B cell (primary cell): ENCODE results near the gene TRAF5. TPM values are rescaled to one million over a fixed set of nuclear protein-coding genes. Genes with fewer than 3 reads are reported as not detected.

ENCODE experiments used
- ATAC-seq: fragments of 200-7000 bp; cut with Tn5 transposase; one replicate; pipeline ENCODE4 v1.10.0; 2021; ENCODE audit warnings: low read depth, mild to moderate bottlenecking, moderate number of reproducible peaks, moderate library complexity
- CTCF ChIA-PET: fragments of 350-600 bp; sonication (Branson Sonifier 250); formaldehyde crosslinking; loops from one replicate; lab custom pipeline; 2021; ENCODE audit warnings: antibody characterized with exemption, inconsistent platforms; lab: Charles Lee
- POLR2A ChIA-PET: fragments of 350-600 bp; sonication (Branson Sonifier 250); formaldehyde crosslinking; loops from one replicate; lab custom pipeline; 2021; ENCODE audit warnings: antibody characterized with exemption; lab: Charles Lee
- DNase-seq: peaks from one replicate; pipeline ENCODE4 v3.0.0; 2013
- H2AFZ ChIP-seq: 2 replicates; pipeline ENCODE4 v1.6.1; 2012; ENCODE audit warnings: mild to moderate bottlenecking, low read depth, low read length; ENCODE audit not compliant: insufficient read depth, poor library complexity, severe bottlenecking
- H3K27ac ChIP-seq, 2 donors: 1 replicate in 1 of 2; 2 replicates in 1 of 2; pipeline ENCODE4 v1.5.1; 2012 to 2013; ENCODE audit warnings: low read length in 2 of 2, mild to moderate bottlenecking in 2 of 2, moderate library complexity in 1 of 2
- H3K27me3 ChIP-seq, 4 experiments: fragments of 200-600 bp in 1 of 4; sonication (generic) in 1 of 4; replicated peaks in 1 of 4; 1 replicate in 2 of 4; 2 replicates in 2 of 4; pipeline versions ENCODE4 v1.6.1 to v1.7.0; 2013 to 2016; ENCODE audit warnings: low read length in 3 of 4, mild to moderate bottlenecking in 2 of 4, mixed read lengths in 1 of 4, moderate library complexity in 1 of 4; ENCODE audit not compliant: insufficient read depth in 4 of 4, control insufficient read depth in 3 of 4; ENCODE audit errors: control extremely low read depth in 1 of 4
- H3K36me3 ChIP-seq, 2 experiments: replicated peaks in 1 of 2; 1 replicate in 1 of 2; 2 replicates in 1 of 2; pipeline versions ENCODE4 v1.6.1 to v1.7.1; 2013; ENCODE audit warnings: low read length in 1 of 2; ENCODE audit not compliant: insufficient read depth in 2 of 2, control insufficient read depth in 1 of 2; ENCODE audit errors: control extremely low read depth in 1 of 2, extremely low read depth in 1 of 2
- H3K4me1 ChIP-seq, 2 donors: fragments of 200-600 bp in 1 of 2; sonication (generic) in 1 of 2; 1 replicate in 1 of 2; 2 replicates in 1 of 2; pipeline versions ENCODE4 v1.5.1 to v1.6.1; 2013 to 2017; ENCODE audit warnings: low read length in 2 of 2; ENCODE audit not compliant: control insufficient read depth in 2 of 2, insufficient read depth in 2 of 2
- H3K4me2 ChIP-seq: replicated peaks from 2 replicates; pipeline ENCODE3; 2012; ENCODE audit warnings: mild to moderate bottlenecking, low read depth, low read length; ENCODE audit not compliant: poor library complexity, severe bottlenecking
- H3K4me3 ChIP-seq, 5 experiments: fragments of 200-600 bp in 1 of 5; sonication (generic) in 1 of 5; 1 replicate in 3 of 5; 2 replicates in 2 of 5; pipeline versions ENCODE4 v1.5.1 to v1.7.0; 2011 to 2016; ENCODE audit warnings: low read length in 4 of 5, mild to moderate bottlenecking in 4 of 5, low read depth in 2 of 5, control low read depth in 1 of 5, moderate library complexity in 1 of 5; ENCODE audit not compliant: insufficient read depth in 1 of 5; ENCODE audit errors: control extremely low read depth in 1 of 5, extremely low read depth in 1 of 5
- H3K79me2 ChIP-seq: fragments of 200-600 bp; sonication (generic); one replicate; pipeline ENCODE4 v1.6.0; 2016; ENCODE audit warnings: low read length; ENCODE audit not compliant: control insufficient read depth, insufficient read depth
- H3K9ac ChIP-seq: fragments of 200-600 bp; sonication (generic); 2 replicates; pipeline ENCODE4 v1.6.1; 2017; ENCODE audit warnings: mild to moderate bottlenecking, low read length, moderate library complexity
- H3K9me3 ChIP-seq, 3 donors: one replicate each; pipeline versions ENCODE4 v1.6.1 to v1.7.1; 2013; ENCODE audit warnings: low read length in 2 of 3; ENCODE audit not compliant: control insufficient read depth in 2 of 3, insufficient read depth in 1 of 3; ENCODE audit errors: control extremely low read depth in 1 of 3
- H4K20me1 ChIP-seq: 2 replicates; pipeline ENCODE4 v1.6.0; 2012; ENCODE audit warnings: mild to moderate bottlenecking, low read length; ENCODE audit not compliant: insufficient read depth, control insufficient read depth, poor library complexity, severe bottlenecking
- H3K27ac Mint-ChIP-seq: one replicate; pipeline ENCODE4 v1.8.0; 2021; ENCODE audit warnings: mixed read lengths
- H3K27me3 Mint-ChIP-seq: one replicate; pipeline ENCODE4 v1.8.0; 2021; ENCODE audit warnings: mixed read lengths
- H3K4me1 Mint-ChIP-seq: one replicate; pipeline ENCODE4 v1.8.0; 2021; ENCODE audit warnings: mixed read lengths
- H3K4me3 Mint-ChIP-seq: one replicate; pipeline ENCODE4 v1.8.0; 2021; ENCODE audit warnings: mixed read lengths
- H3K9me3 Mint-ChIP-seq: one replicate; pipeline ENCODE4 v1.8.0; 2022; ENCODE audit warnings: mixed read lengths; ENCODE audit not compliant: insufficient read depth
- CTCF ChIP-seq: fragments of 200-600 bp; IDR thresholded peaks from one replicate; pipeline ENCODE4 v1.8.0; 2022; ENCODE audit warnings: antibody characterized with exemption, mild to moderate bottlenecking
- EZH2 ChIP-seq: IDR thresholded peaks from 2 replicates; pipeline ENCODE4 v1.6.1; 2012; ENCODE audit warnings: borderline replicate concordance, low read depth, mild to moderate bottlenecking, moderate library complexity, low read length; ENCODE audit not compliant: insufficient read depth, poor library complexity, severe bottlenecking
- WGBS: methylation state at CpG from one replicate; pipeline ENCODE4 v1.1.5; 2013; ENCODE audit warnings: missing lambda C conversion rate; ENCODE audit not compliant: insufficient coverage; 5-methylcytosine and 5-hydroxymethylcytosine counted together
- intact Hi-C: fragments of 100-400 bp; cut with micrococcal nuclease; formaldehyde crosslinking; loops from one replicate; pipeline ENCODE4 v1.10.0; 2022
- polyA plus RNA-seq: library from polyadenylated mRNA; depleted of rRNA; stranded (reverse); fragments of >200 nt; gene quantifications from 2 replicates; pipeline ENCODE4 v1.2.3, GENCODE V29; 2012
- total RNA-seq, 2 donors: library from RNA; stranded (reverse); fragments of 120-200 nt in 1 of 2; gene quantifications; 1 replicate in 1 of 2; 2 replicates in 1 of 2; pipeline versions ENCODE4 v1.2.3 to v1.2.4, GENCODE V29; 2013 to 2022

TRAF5 gene
- total and polyA plus RNA-seq, 2 donors (not counting 1 experiment from before 2014, with no cell fraction given) = 129 to 143 TPM

GRCh38 chr1:211372463-211372862 lies 45.8 kb downstream of the TRAF5 start:
- no peaks in the 10 kb centered on the region for H3K4me1 ChIP-seq
- H3K4me2 ChIP-seq = no peak overlapping the region
- Mint-ChIP-seq H3K9me3 (no peaks in the 10 kb centered on the region), H3K27ac (no peak overlapping the region), H3K4me1 (no peaks in the 10 kb centered on the region), H3K4me3 (no peak overlapping the region), H3K27me3 (no peaks in the 10 kb centered on the region)
- TF ChIP-seq EZH2 (no peak), CTCF (no peak)
- no peak overlapping the region for H2AFZ ChIP-seq
- no peak for ATAC-seq
- H3K27me3 ChIP-seq = no peaks in the 10 kb centered on the region
- WGBS = no CpG with 5 or more reads among the region's 4 CpGs
- no peaks in the 10 kb centered on the region for H3K79me2 ChIP-seq
- intact Hi-C loops = no loop called here
- ChIA-PET POLR2A (no interaction called here), CTCF (no interaction called here)
- DNase-seq = no peak
- H3K27ac ChIP-seq = no peak overlapping the region
- no peaks in the 10 kb centered on the region for H3K9me3 ChIP-seq
- no peaks in the 10 kb centered on the region for H4K20me1 ChIP-seq
- H3K9ac ChIP-seq = no peak overlapping the region
- H3K4me3 ChIP-seq = no peak overlapping the region
- H3K36me3 ChIP-seq = peaks cover 6 to 70% of the 10 kb centered on the region in 2 experiments

GRCh38 chr1:211375146-211375818 lies 48.6 kb downstream of the TRAF5 start:
- Histone ChIP-seq H4K20me1 (no peaks in the 10 kb centered on the region), H3K4me3 (no peak overlapping the region), H3K36me3 (peaks cover 3 to 48% of the 10 kb centered on the region in 2 experiments), H3K27ac (no peak overlapping the region), H2AFZ (no peak overlapping the region), H3K79me2 (no peaks in the 10 kb centered on the region), H3K9ac (no peak overlapping the region), H3K27me3 (no peaks in the 10 kb centered on the region), H3K4me1 (no peaks in the 10 kb centered on the region), H3K9me3 (no peaks in the 10 kb centered on the region), H3K4me2 (no peak overlapping the region)
- no peaks in the 10 kb centered on the region for H3K9me3 Mint-ChIP-seq
- H3K4me1 Mint-ChIP-seq = no peaks in the 10 kb centered on the region
- no peak for TF ChIP-seq CTCF
- no peak for TF ChIP-seq EZH2
- ChIA-PET CTCF (no interaction called here), POLR2A (no interaction called here)
- no peak overlapping the region for H3K4me3 Mint-ChIP-seq
- 86% methylated on average over 2 of the region's 5 CpGs for WGBS
- intact Hi-C loops = no loop called here
- DNase-seq (no peak), ATAC-seq (no peak)
- no peak overlapping the region for H3K27ac Mint-ChIP-seq
- H3K27me3 Mint-ChIP-seq = no peaks in the 10 kb centered on the region
